H9 (cell line): Measurements from ENCODE around the gene POP4. TPM values are rescaled to one million over a fixed set of nuclear protein-coding genes. Genes with fewer than 3 reads are reported as not detected.

Experiments
- DNase-seq: peaks from one replicate; pipeline ENCODE4 v3.0.0-alpha.2; 2017
- H2AFZ ChIP-seq: one replicate; pipeline ENCODE4 v1.6.1; 2013; ENCODE audit warnings: mild to moderate bottlenecking, low read length, control low read depth, moderate library complexity
- H2AK5ac ChIP-seq: 2 replicates; pipeline ENCODE4 v1.6.1; 2013; ENCODE audit warnings: low read length, control low read depth, mixed read lengths; ENCODE audit not compliant: insufficient read length
- H2BK120ac ChIP-seq: one replicate; pipeline ENCODE4 v1.6.1; 2013; ENCODE audit warnings: low read depth, mild to moderate bottlenecking, low read length, control low read depth, inconsistent platforms; ENCODE audit not compliant: poor library complexity, severe bottlenecking
- H2BK12ac ChIP-seq: 2 replicates; pipeline ENCODE4 v1.6.1; 2013; ENCODE audit warnings: low read length, control low read depth, mixed read lengths, low read depth; ENCODE audit not compliant: insufficient read length
- H2BK15ac ChIP-seq: 2 replicates; pipeline ENCODE4 v1.6.1; 2013; ENCODE audit warnings: low read depth, low read length, control low read depth
- H2BK20ac ChIP-seq: one replicate; pipeline ENCODE4 v1.6.1; 2013; ENCODE audit warnings: low read depth, mild to moderate bottlenecking, low read length, control low read depth, inconsistent platforms; ENCODE audit not compliant: poor library complexity, severe bottlenecking
- H2BK5ac ChIP-seq: 2 replicates; pipeline ENCODE4 v1.6.1; 2013; ENCODE audit warnings: low read length, control low read depth, mixed read lengths; ENCODE audit not compliant: insufficient read length
- H3K14ac ChIP-seq: 2 replicates; pipeline ENCODE4 v1.6.1; 2013; ENCODE audit warnings: low read length, control low read depth; ENCODE audit not compliant: insufficient read depth
- H3K18ac ChIP-seq: 2 replicates; pipeline ENCODE4 v1.6.1; 2013; ENCODE audit warnings: low read depth, mild to moderate bottlenecking, mixed read lengths, low read length, control low read depth; ENCODE audit not compliant: insufficient read length
- H3K23ac ChIP-seq: 2 replicates; pipeline ENCODE4 v1.6.1; 2013; ENCODE audit warnings: low read length, control low read depth, mixed read lengths, low read depth; ENCODE audit not compliant: insufficient read length
- H3K23me2 ChIP-seq: 2 replicates; pipeline ENCODE4 v1.6.1; 2013; ENCODE audit warnings: low read depth, mild to moderate bottlenecking, mixed read lengths, low read length, control low read depth; ENCODE audit not compliant: insufficient read length, poor library complexity, severe bottlenecking
- H3K27ac ChIP-seq: 2 replicates; pipeline ENCODE4 v1.5.1; 2013; ENCODE audit warnings: low read length, control low read depth, mixed read lengths, low read depth; ENCODE audit not compliant: insufficient read length
- H3K27me3 ChIP-seq: 2 replicates; pipeline ENCODE4 v1.6.1; 2013; ENCODE audit warnings: low read length, control low read depth, inconsistent platforms; ENCODE audit not compliant: insufficient read depth
- H3K4ac ChIP-seq: 2 replicates; pipeline ENCODE4 v1.6.1; 2013; ENCODE audit warnings: low read depth, mild to moderate bottlenecking, control low read depth, inconsistent platforms, low read length, moderate library complexity
- H3K4me1 ChIP-seq: 2 replicates; pipeline ENCODE4 v1.6.1; 2013; ENCODE audit warnings: low read length, control low read depth, inconsistent platforms; ENCODE audit not compliant: insufficient read depth
- H3K4me2 ChIP-seq: 2 replicates; pipeline ENCODE4 v1.6.1; 2013; ENCODE audit warnings: low read length, control low read depth, mixed read lengths; ENCODE audit not compliant: insufficient read length, insufficient read depth
- H3K56ac ChIP-seq: 2 replicates; pipeline ENCODE4 v1.6.1; 2013; ENCODE audit warnings: low read depth, mild to moderate bottlenecking, mixed read lengths, low read length, control low read depth; ENCODE audit not compliant: insufficient read length
- H3K79me1 ChIP-seq: 2 replicates; pipeline ENCODE4 v1.6.1; 2013; ENCODE audit warnings: low read depth, mild to moderate bottlenecking, moderate library complexity, low read length, control low read depth, inconsistent platforms; ENCODE audit not compliant: insufficient read depth, poor library complexity, severe bottlenecking
- H3K79me2 ChIP-seq: 2 replicates; pipeline ENCODE4 v1.6.1; 2013; ENCODE audit warnings: low read length, control low read depth, inconsistent platforms; ENCODE audit not compliant: insufficient read depth
- H3K9ac ChIP-seq: 2 replicates; pipeline ENCODE4 v1.6.1; 2013; ENCODE audit warnings: low read length, control low read depth, mixed read lengths; ENCODE audit not compliant: insufficient read length; ENCODE audit errors: extremely low read depth
- H3K9me3 ChIP-seq: one replicate; pipeline ENCODE4 v1.6.1; 2013; ENCODE audit warnings: low read depth, low read length, inconsistent platforms; ENCODE audit not compliant: control insufficient read depth
- H3T11ph ChIP-seq: one replicate; pipeline ENCODE4 v1.6.1; 2013; ENCODE audit warnings: mild to moderate bottlenecking, low read length, control low read depth, inconsistent platforms
- H4K20me1 ChIP-seq: one replicate; pipeline ENCODE4 v1.6.1; 2013; ENCODE audit not compliant: control insufficient read depth, insufficient read length, insufficient read depth
- H4K5ac ChIP-seq: 2 replicates; pipeline ENCODE4 v1.6.1; 2013; ENCODE audit warnings: low read depth, mild to moderate bottlenecking, mixed read lengths, low read length, control low read depth; ENCODE audit not compliant: insufficient read length
- H4K8ac ChIP-seq: replicated peaks from 2 replicates; pipeline ENCODE4 v1.6.1; 2013; ENCODE audit warnings: low read length, control low read depth, mixed read lengths, low read depth; ENCODE audit not compliant: insufficient read length
- H4K91ac ChIP-seq: 2 replicates; pipeline ENCODE4 v1.6.1; 2013; ENCODE audit warnings: low read depth, mild to moderate bottlenecking, moderate library complexity, mixed read lengths, low read length, control low read depth; ENCODE audit not compliant: insufficient read length
- H3K27ac Mint-ChIP-seq, 3 experiments: 2 replicates in 2 of 3; 3 replicates in 1 of 3; pipeline ENCODE4 v1.8.0; 2020 to 2021; ENCODE audit warnings: mixed read lengths in 3 of 3, mild to moderate bottlenecking in 1 of 3, moderate library complexity in 1 of 3
- H3K27me3 Mint-ChIP-seq: 2 replicates; pipeline ENCODE4 v1.8.0; 2021; ENCODE audit warnings: low read depth, mild to moderate bottlenecking, moderate library complexity, mixed read lengths
- H3K36me3 Mint-ChIP-seq, 3 experiments: 2 replicates in 2 of 3; 3 replicates in 1 of 3; pipeline ENCODE4 v1.8.0; 2020 to 2021; ENCODE audit warnings: low read depth in 3 of 3, mixed read lengths in 3 of 3; ENCODE audit not compliant: insufficient read depth in 1 of 3
- H3K4me1 Mint-ChIP-seq, 2 experiments: 2 replicates each; pipeline ENCODE4 v1.8.0; 2020; ENCODE audit warnings: mixed read lengths in 2 of 2
- H3K4me3 Mint-ChIP-seq, 2 experiments: 2 replicates in 1 of 2; 3 replicates in 1 of 2; pipeline ENCODE4 v1.8.0; 2020 to 2021; ENCODE audit warnings: mild to moderate bottlenecking in 2 of 2, mixed read lengths in 2 of 2, moderate library complexity in 1 of 2
- H3K9me3 Mint-ChIP-seq, 2 experiments: 2 replicates in 1 of 2; 3 replicates in 1 of 2; pipeline ENCODE4 v1.8.0; 2020; ENCODE audit warnings: mild to moderate bottlenecking in 2 of 2, mixed read lengths in 2 of 2, moderate library complexity in 1 of 2
- WGBS: extraction: QIAGEN DNeasy Blood & Tissue Kit; methylation state at CpG from one replicate; pipeline ENCODE4 v1.1.7; 2013; ENCODE audit warnings: missing lambda C conversion rate, low lambda C conversion rate, mixed read lengths; ENCODE audit not compliant: insufficient read length; ENCODE audit errors: extremely low coverage; 5-methylcytosine and 5-hydroxymethylcytosine counted together
- total RNA-seq: library from RNA; stranded (reverse); gene quantifications from 2 replicates; pipeline ENCODE4 v1.2.1, GENCODE V29; 2021
- TF ChIP-seq, protein P1 (sequence below): fragments of 200-600 bp; sonication (generic); conservative IDR thresholded peaks from 3 replicates; pipeline ENCODE4 v1.8.0; 2021; ENCODE audit warnings: antibody characterized with exemption, mild to moderate bottlenecking

POP4 gene
- total RNA-seq, 1 experiment from 2014 or later, result 51.4 TPM

DNA sequence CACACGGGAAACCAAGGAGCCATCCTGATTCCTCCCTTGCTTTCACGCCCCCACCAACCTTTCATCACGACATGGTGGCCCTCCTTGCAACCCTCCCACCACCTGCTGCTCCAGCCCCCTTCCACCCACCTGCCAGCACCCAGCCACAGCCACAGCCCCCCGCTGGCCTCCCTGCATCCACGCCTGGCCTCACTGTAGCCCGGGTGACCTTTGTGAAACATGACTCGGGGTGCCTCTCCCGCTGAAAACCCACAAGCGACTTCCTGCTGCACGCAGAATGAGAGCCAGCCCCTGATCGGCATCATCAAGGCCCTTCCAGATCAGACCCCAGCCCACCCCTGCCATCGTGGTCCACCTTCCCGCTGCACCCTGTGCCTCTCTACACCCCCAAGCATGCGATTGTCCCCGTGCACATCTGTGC lies 14.9 kb downstream of the POP4 start:
- Histone ChIP-seq H3K23me2 (no peaks in the 10 kb centered on the region), H4K20me1 (no peaks in the 10 kb centered on the region), H3K23ac (no peak overlapping the region), H3K9ac (no peak overlapping the region), H2BK15ac (no peak overlapping the region), H3K9me3 (no peaks in the 10 kb centered on the region), H3K4me1 (no peaks in the 10 kb centered on the region), H3T11ph (no peak overlapping the region), H2BK12ac (no peak overlapping the region), H4K8ac (no peak overlapping the region), H2AK5ac (no peak overlapping the region), H3K4ac (no peak overlapping the region), H3K79me1 (no peaks in the 10 kb centered on the region), H2AFZ (no peak overlapping the region), H2BK5ac (no peak overlapping the region), H4K5ac (no peak overlapping the region), H3K56ac (no peak overlapping the region), H2BK120ac (no peak overlapping the region), H3K4me2 (no peak overlapping the region), H3K18ac (no peak overlapping the region), H4K91ac (no peak overlapping the region), H3K27me3 (no peaks in the 10 kb centered on the region), H2BK20ac (no peak overlapping the region), H3K14ac (no peak overlapping the region; the same call in 1 of the 2 replicates), H3K79me2 (no peaks in the 10 kb centered on the region), H3K27ac (no peak overlapping the region)
- Mint-ChIP-seq H3K4me3 (no peak overlapping the region), H3K27me3 (no peaks in the 10 kb centered on the region; the same call in 1 of the 2 replicates), H3K9me3 (no peaks in the 10 kb centered on the region), H3K4me1 (peaks cover 12 to 13% of the 10 kb centered on the region in 2 experiments), H3K27ac (no peak overlapping the region), H3K36me3 (peaks cover 0 to 5% (median 2%) of the 10 kb centered on the region in 3 experiments; a peak in 4 of 7 replicates)
- WGBS, result no CpG with 5 or more reads among the region's 15 CpGs
- TF ChIP-seq, protein P1, sequence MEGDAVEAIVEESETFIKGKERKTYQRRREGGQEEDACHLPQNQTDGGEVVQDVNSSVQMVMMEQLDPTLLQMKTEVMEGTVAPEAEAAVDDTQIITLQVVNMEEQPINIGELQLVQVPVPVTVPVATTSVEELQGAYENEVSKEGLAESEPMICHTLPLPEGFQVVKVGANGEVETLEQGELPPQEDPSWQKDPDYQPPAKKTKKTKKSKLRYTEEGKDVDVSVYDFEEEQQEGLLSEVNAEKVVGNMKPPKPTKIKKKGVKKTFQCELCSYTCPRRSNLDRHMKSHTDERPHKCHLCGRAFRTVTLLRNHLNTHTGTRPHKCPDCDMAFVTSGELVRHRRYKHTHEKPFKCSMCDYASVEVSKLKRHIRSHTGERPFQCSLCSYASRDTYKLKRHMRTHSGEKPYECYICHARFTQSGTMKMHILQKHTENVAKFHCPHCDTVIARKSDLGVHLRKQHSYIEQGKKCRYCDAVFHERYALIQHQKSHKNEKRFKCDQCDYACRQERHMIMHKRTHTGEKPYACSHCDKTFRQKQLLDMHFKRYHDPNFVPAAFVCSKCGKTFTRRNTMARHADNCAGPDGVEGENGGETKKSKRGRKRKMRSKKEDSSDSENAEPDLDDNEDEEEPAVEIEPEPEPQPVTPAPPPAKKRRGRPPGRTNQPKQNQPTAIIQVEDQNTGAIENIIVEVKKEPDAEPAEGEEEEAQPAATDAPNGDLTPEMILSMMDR, result no peak
- no peak for DNase-seq
